Gastrocnemius medialis (tissue), 4 donors: ENCODE results near the gene PADI4.

Experiments
- CTCF ChIP-seq, 5 experiments: fragments of 450-650 bp in 3 of 5; fragments of 200-600 bp in 2 of 5; sonication (generic) in 2 of 5; IDR thresholded peaks in 4 of 5; conservative IDR thresholded peaks in 1 of 5; 1 replicate in 4 of 5; 2 replicates in 1 of 5; pipeline ENCODE4 v1.5.1; 2016 to 2019; ENCODE audit warnings: antibody characterized with exemption in 5 of 5, mild to moderate bottlenecking in 3 of 5, moderate library complexity in 3 of 5
- POLR2A ChIP-seq, 2 donors: fragments of 450-650 bp; IDR thresholded peaks; one replicate each; pipeline ENCODE4 v1.6.1; 2017; ENCODE audit warnings: antibody characterized with exemption in 2 of 2, mild to moderate bottlenecking in 2 of 2, moderate library complexity in 2 of 2

- TF ChIP-seq CTCF (IDR thresholded peaks at IDR 0.05 in 4 of 5, conservative IDR thresholded peaks at IDR 0.05 in 1 of 5) (no peak), POLR2A (IDR thresholded peaks at IDR 0.05) (no peak)
Measured at GRCh38 chr1:17272646-17273045, 35.4 kb upstream of the PADI4 start.
